NCI-H748 (cell line): ENCODE data around the gene ALS2CL.
A peak's percentile ranks its signal among the peaks of the same experiment; 100 is the strongest.
"Not testable (repeated sequence)": the region's sequence is repeated elsewhere in the genome, so short reads cannot be mapped to it uniquely, and the experiment has no call there.

Experiments used
- DNase-seq: peaks from one replicate; lab custom pipeline; 2025; ENCODE audit not compliant: unreplicated experiment; lab: John Stamatoyannopoulos, UW

The ALS2CL gene

DNA sequence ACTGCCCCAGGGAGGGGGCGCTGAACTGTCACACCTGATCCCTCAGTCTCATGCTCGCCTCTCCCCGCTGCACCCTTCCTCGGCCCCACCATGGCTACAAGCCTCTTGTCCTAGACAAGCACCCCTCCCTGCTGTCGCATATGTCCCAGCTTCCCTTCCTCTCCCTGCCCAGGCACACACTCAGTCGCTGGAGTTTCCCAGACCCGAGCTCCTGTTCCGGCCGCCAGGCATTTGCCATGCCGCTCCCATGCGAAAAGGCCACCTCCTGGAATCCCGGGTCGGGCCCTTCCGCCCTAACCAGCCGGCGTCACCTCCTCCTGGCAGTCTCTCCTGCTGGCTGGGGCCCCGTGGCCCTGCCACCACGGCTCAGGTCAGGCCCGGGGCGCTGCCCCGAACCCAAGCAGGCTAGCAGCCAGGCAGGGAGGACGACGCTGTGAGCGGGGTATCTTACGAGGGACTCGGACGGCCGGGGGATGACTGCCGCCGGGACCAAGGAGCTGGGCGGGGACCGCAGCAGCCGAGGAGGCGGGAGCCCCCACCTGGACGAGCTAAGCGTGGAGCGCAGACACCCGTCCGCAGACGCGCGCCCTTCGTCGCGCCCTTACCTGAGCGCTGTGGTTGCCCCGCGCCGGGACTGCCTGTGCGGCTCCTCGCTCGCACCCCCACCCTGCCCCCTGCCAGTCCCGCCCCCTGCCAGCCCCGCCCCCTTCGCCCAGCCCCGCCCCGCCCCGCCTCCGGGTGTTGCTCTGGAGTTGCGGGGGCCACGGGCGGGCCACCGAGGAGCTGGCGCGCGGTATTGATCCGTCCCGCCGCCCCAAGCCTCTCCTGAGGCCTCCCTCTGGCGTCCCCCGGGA is at the start of gene ALS2CL:
TSS of gene ALS2CL (minus strand) at position 642 of the 854 bp plus-strand sequence. CDS start 4,239 bp downstream, outside the sequence.
- no peak for DNase-seq

DNA sequence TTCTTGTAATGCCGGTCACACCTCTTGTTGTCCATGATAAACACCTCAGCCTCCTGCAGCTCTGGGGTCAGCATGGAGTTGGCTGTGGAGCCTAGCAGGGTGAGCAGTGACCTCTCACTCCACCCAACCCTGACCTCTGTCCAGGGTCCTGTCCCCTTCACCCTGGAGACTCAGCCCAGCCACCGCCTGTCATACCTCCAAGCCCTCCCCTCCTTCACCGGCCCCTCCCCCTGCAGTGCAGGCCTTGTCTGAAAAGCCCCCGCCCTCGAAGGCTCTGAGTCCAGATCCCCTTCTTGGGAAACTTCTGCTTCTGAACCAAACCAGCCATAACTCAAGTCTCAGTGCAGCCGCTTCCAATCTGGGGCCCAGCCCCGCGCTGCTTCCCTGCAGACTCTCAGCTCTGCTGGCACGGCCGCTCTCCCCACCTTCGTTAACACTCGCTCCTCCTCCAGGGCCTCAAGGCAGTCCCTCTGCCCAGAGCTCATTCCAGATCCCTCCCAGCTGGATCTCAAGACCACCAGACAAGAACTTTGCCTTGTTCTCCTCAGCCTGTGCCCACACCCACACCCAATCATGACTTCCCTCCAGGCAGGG is 49.6 kb upstream of the ALS2CL start:
- DNase-seq: no peak

DNA sequence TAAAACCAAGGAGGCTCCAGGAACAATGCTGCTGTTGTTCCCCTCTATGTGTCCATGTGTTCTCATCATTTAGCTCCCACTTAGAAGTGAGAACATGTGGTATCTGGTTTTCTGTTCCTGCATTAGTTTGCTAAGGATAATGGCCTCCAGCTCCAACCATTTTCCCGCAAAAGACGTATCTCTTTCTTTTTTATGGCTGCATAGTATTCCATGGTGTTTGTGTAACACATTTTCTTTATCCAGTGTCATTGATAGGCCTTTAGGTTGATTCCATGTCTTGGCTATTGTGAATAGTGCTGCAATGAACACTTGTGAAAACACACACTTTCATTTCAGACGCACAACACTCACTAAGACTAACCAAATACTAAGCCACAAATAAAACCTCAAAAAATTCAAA is 46.1 kb upstream of the ALS2CL start:
- not testable (repeated sequence) for DNase-seq

DNA sequence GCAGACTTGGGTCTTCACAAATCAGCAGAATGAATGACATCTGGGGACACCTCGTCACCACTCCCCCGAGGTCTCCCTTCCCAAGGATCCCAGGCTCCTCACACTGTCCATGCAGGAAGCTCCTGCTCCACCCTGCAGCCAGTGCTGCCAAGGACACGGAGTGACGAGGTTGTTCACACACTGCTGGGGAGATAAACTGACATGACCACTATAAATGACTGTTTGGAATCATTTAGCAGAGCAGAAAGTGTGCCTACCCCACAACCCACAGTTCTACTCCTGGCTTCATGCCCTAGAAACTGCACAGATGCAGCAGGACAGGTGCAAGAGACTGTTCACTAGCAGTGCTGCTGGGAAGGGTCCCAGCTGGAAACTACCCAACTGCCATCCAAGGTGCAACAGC is 43.9 kb upstream of the ALS2CL start:
- DNase-seq: peak; percentile 10

GRCh38 chr3:46736006-46736872 is 42.8 kb upstream of the ALS2CL start:
- no peak for DNase-seq

- no peak for DNase-seq
Measured at GRCh38 chr3:46734773-46735172, 41.3 kb upstream of the ALS2CL start.

DNA sequence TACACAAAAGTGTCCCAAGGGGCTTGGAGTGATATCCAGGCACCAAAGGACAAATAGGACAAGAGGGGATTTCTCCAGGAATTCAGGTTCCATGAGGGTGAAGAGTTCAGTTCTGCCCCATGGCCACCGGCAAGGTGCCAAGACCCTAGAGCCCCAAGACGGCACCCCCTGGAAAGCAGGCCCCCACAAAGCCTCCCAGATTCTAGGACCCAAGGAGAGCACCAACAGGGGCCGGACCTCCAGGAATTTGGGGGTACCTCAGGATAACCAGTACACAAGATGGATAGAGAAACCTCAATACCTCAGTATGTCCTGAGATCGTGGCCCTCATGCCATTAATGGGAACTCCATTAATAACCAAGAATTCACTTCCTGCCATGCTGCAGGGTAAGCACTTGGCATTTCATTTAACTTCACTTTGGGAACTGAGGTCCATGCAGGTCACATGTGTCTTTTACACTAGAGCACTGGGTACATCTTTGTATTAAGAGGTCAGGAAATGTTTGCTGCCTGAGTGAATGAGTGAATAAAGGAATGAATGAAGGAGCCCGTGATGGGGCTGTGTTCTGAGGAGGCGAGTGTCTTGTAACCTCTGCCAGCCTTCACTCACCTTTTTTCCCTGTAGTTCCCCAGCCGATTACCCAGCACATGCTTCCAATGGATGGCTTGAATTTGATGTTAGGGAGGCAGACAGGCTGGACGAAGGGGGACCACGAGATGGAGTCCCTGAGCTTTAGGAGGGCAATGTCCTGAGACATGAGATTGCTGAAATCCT is 39.7 kb upstream of the ALS2CL start:
- no peak for DNase-seq

- no peak for DNase-seq
Measured at GRCh38 chr3:46731795-46732194, 38.3 kb upstream of the ALS2CL start.

- no peak for DNase-seq
Measured at GRCh38 chr3:46730819-46731218, 37.3 kb upstream of the ALS2CL start.

DNA sequence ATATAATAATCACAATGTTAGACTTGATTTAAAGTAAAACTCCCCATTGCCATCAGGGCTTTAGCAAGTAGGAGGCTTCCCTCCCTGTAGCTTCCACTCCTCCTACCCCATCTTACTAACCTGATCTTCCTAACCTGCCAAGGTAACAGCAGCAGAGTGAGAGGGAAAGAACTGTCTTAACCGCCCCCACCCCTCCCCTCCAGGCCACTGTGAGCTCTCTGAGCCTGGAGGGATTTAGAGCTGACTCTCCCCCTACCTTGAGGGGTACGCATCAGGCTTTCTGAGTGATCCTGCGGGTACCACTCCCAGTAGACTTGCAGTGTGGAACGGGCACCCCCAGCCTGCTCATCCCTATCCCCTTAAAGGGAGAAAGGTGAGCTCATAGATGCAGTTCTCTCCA is 35.6 kb upstream of the ALS2CL start:
- DNase-seq: no peak

GRCh38 chr3:46725621-46726314 is 32.3 kb upstream of the ALS2CL start:
- no peak for DNase-seq

DNA sequence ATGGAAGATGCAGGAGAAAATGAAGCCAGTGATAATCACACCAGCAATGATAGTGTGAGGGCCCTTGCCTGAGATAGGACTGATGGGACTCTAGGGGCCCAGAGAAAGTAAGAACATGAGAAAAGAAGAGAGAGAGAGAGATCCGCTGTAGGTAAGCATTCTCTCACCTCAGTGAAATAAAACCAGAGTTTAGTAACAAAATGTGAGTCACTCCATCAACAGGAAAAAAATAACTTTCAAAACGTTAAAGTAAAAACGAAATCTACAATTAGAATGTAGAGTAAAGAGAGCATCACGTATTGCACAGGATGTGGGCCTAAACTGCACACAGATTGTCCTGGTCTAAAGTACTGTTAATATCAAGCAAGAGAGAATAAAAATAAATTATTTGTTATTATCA is 30.9 kb upstream of the ALS2CL start:
- no peak for DNase-seq

- no peak for DNase-seq
Measured at GRCh38 chr3:46722443-46722842, 29.0 kb upstream of the ALS2CL start.

- no peak for DNase-seq
Measured at GRCh38 chr3:46721009-46721408, 27.5 kb upstream of the ALS2CL start.

GRCh38 chr3:46719735-46720271 is 26.3 kb upstream of the ALS2CL start:
- no peak for DNase-seq

DNA sequence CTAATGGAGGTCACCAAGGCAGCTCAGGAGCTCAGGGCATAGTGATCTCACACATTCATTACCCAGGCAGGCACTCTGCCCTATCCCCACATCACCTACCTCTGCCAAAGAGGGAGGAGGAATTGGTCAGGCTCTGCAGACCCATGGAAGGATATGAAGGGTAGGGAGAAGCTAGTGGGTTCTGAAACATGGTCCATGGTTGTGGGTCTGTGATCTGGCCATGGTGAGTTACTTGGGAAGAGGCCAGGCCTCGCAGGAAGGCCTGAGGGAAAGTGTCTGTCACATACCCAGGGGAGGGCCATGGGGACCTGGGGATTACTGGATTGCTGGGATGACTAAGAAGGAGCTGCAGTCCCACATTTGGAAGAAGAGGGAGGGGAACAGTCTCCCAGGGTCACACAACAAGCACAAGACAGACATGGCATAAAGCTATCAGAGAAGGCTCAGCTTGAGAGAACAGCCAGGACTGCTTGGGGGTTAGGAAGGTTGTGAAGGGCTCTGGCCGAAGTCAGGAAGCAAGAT is 25.6 kb upstream of the ALS2CL start:
- DNase-seq: no peak

DNA sequence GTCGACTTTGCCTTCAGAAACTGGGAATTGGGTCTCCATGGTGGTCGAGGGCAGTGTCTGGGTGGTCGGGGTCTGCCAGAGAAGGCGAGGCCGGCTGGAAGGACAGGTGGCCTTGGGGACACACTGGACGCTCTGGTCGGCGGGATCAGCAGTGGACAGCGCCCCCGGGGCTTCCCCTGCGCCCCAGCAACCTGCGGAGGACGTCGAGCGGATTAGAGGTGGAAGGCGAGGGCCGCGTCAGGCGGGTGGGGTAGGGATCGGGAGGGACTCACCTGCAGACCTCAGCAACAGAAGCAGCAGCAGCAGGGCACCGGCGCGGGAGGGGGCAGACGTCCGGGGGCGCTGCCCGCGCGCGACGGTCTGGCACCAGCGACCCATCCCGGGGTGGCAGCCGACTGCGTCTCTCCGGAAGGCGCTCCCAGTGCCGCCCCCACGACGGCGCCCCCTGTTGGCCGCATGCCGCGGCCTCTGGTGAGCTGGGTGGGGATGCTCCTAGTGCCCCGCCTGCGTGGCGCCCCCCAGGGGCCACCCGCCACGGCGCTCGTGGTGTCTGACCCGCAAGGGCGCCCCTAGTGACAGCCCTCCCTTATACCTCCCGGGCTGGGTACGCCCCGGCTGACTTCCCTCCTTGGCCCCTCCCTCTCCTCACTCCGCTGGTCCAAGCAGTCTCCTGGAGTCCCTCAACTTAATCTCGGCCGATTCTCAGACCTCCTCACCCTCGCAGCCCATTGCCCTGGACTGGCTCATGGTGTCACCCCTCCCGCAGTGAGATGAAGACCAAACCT is 24.2 kb upstream of the ALS2CL start, which contains the start of gene PRSS50:
TSS of gene PRSS50 (minus strand) at position 423 of the 785 bp plus-strand sequence. CDS start at position 378, 45 bp downstream.
- DNase-seq: no peak

DNA sequence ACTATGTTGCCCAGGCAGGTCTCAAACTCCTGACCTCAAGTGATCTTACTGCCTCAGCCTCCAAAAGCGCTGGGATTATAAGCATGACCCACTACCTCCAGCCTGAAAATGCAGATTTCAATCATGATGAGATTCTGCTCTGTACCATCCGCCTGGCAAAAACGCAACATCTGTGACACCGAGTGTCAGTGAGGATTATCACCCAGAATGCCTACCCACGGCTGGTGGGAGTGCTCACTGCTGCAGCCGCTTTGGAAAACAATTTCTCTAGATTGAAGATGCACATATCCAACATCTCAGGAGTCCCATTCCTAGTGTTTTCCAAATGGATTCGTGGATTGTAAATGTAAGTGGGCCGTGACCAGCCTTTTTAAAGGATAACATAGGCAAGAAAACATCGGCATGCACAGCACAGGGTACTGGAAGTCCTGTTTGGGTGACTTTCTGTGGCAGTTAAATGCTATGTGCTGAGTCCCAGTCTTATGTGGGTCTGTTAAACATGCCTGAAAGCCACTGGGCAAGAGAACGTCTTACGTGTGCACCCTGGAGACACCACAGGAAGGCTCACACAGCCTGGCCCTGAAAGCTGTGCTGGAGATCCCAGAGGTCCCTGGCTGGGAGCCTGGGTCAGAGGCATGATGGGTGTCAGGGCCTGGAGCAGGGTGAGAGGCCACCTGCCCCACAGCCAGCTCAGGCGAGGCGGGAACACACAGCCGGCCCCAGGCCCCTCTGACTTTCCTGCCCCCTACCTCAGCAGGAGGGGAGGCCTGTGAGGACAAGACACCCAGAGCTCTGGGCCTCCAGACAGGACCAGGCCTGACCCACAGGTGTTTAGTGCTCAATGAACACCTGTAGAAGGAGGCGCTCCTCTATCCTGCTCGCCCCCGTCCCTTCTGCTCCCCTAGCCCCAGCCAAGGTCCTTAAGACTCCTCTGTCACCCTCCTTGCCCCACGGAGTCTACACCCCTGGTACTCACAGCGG is 23.3 kb upstream of the ALS2CL start:
- DNase-seq: no peak
